Neuronal stem cell (in vitro differentiated cells): ENCODE data around the gene DPP9.

Source experiments
- DNase-seq: peaks from one replicate; pipeline ENCODE4 v3.0.0-alpha.2; 2013; ENCODE audit warnings: low spot score
- H2AFZ ChIP-seq: one replicate; pipeline ENCODE4 v1.6.1; 2013; ENCODE audit warnings: mild to moderate bottlenecking, low read length, inconsistent platforms
- H2AK5ac ChIP-seq: 2 replicates; pipeline ENCODE4 v1.6.1; 2013; ENCODE audit warnings: low read depth, mild to moderate bottlenecking, inconsistent platforms, low read length, moderate library complexity, mixed read lengths
- H2BK120ac ChIP-seq: 2 replicates; pipeline ENCODE4 v1.6.1; 2013; ENCODE audit warnings: low read depth, mild to moderate bottlenecking, inconsistent platforms, low read length, moderate library complexity, mixed read lengths
- H2BK12ac ChIP-seq: one replicate; pipeline ENCODE4 v1.6.1; 2013; ENCODE audit warnings: low read length, inconsistent platforms
- H2BK15ac ChIP-seq: 2 replicates; pipeline ENCODE4 v1.6.1; 2013; ENCODE audit warnings: mild to moderate bottlenecking, low read length, inconsistent platforms, mixed read lengths
- H2BK5ac ChIP-seq: one replicate; pipeline ENCODE4 v1.6.1; 2013; ENCODE audit warnings: inconsistent platforms, mild to moderate bottlenecking, low read length, moderate library complexity
- H3K14ac ChIP-seq: one replicate; pipeline ENCODE4 v1.6.1; 2013; ENCODE audit warnings: low read length, inconsistent platforms
- H3K18ac ChIP-seq: 2 replicates; pipeline ENCODE4 v1.6.1; 2013; ENCODE audit warnings: low read length, inconsistent platforms
- H3K23ac ChIP-seq: 2 replicates; pipeline ENCODE4 v1.6.1; 2013; ENCODE audit warnings: low read depth, mild to moderate bottlenecking, mixed read lengths, low read length, inconsistent platforms; ENCODE audit not compliant: poor library complexity
- H3K27ac ChIP-seq: replicated peaks from 3 replicates; pipeline ENCODE4 v1.5.1; 2013; ENCODE audit warnings: low read length, inconsistent platforms
- H3K27me3 ChIP-seq, 3 experiments: 2 replicates each; pipeline ENCODE4 v1.6.1; 2013; ENCODE audit warnings: low read length in 3 of 3, mild to moderate bottlenecking in 2 of 3, inconsistent platforms in 1 of 3, low read depth in 1 of 3, mixed read lengths in 1 of 3, moderate library complexity in 1 of 3; ENCODE audit not compliant: control insufficient read depth in 3 of 3, insufficient read depth in 3 of 3
- H3K36me3 ChIP-seq, 2 donors: replicated peaks in 1 of 2; 2 replicates each; pipeline ENCODE4 v1.6.1; 2013; ENCODE audit warnings: low read length in 2 of 2; ENCODE audit not compliant: control insufficient read depth in 2 of 2, insufficient read depth in 2 of 2
- H3K4ac ChIP-seq: 2 replicates; pipeline ENCODE4 v1.6.1; 2013; ENCODE audit warnings: inconsistent platforms, mild to moderate bottlenecking, low read length, moderate library complexity
- H3K4me1 ChIP-seq, 2 donors: 1 replicate in 1 of 2; 2 replicates in 1 of 2; pipeline ENCODE4 v1.6.1; 2013; ENCODE audit warnings: low read length in 2 of 2, low read depth in 1 of 2; ENCODE audit not compliant: control insufficient read depth in 2 of 2, insufficient read depth in 1 of 2
- H3K4me2 ChIP-seq: one replicate; pipeline ENCODE4 v1.6.1; 2013; ENCODE audit warnings: mild to moderate bottlenecking, low read length, inconsistent platforms; ENCODE audit not compliant: insufficient read depth, poor library complexity, severe bottlenecking
- H3K4me3 ChIP-seq, 2 donors: 2 replicates each; pipeline ENCODE4 v1.5.1; 2013; ENCODE audit warnings: low read length in 2 of 2, mild to moderate bottlenecking in 2 of 2, inconsistent platforms in 1 of 2, moderate library complexity in 1 of 2
- H3K79me1 ChIP-seq: one replicate; pipeline ENCODE4 v1.6.1; 2013; ENCODE audit warnings: low read depth, mild to moderate bottlenecking, inconsistent platforms, low read length, moderate library complexity
- H3K9ac ChIP-seq: one replicate; pipeline ENCODE4 v1.6.1; 2013; ENCODE audit warnings: mild to moderate bottlenecking, low read depth, low read length, inconsistent platforms; ENCODE audit not compliant: poor library complexity
- H3K9me3 ChIP-seq, 2 donors: replicated peaks in 1 of 2; 2 replicates each; pipeline versions ENCODE3 to v1.6.1; 2013; ENCODE audit warnings: low read length in 2 of 2, mild to moderate bottlenecking in 2 of 2, inconsistent platforms in 1 of 2, low read depth in 1 of 2, mixed read lengths in 1 of 2, moderate library complexity in 1 of 2; ENCODE audit not compliant: control insufficient read depth in 2 of 2, insufficient read depth in 1 of 2
- H4K8ac ChIP-seq: one replicate; pipeline ENCODE4 v1.6.1; 2013; ENCODE audit warnings: low read depth, mild to moderate bottlenecking, inconsistent platforms, low read length, moderate library complexity
- H4K91ac ChIP-seq: one replicate; pipeline ENCODE4 v1.6.1; 2013; ENCODE audit warnings: low read length, low read depth, mild to moderate bottlenecking, inconsistent platforms; ENCODE audit not compliant: poor library complexity
- WGBS, 2 donors: extraction: QIAGEN DNeasy Blood & Tissue Kit; methylation state at CpG; one replicate each; pipeline ENCODE4 v1.1.7; 2013; ENCODE audit warnings: missing lambda C conversion rate in 2 of 2, mixed read lengths in 1 of 2; ENCODE audit not compliant: insufficient read length in 2 of 2, insufficient replicate concordance in 1 of 2; ENCODE audit errors: extremely low coverage in 2 of 2; 5-methylcytosine and 5-hydroxymethylcytosine counted together

Gene DPP9

DNA sequence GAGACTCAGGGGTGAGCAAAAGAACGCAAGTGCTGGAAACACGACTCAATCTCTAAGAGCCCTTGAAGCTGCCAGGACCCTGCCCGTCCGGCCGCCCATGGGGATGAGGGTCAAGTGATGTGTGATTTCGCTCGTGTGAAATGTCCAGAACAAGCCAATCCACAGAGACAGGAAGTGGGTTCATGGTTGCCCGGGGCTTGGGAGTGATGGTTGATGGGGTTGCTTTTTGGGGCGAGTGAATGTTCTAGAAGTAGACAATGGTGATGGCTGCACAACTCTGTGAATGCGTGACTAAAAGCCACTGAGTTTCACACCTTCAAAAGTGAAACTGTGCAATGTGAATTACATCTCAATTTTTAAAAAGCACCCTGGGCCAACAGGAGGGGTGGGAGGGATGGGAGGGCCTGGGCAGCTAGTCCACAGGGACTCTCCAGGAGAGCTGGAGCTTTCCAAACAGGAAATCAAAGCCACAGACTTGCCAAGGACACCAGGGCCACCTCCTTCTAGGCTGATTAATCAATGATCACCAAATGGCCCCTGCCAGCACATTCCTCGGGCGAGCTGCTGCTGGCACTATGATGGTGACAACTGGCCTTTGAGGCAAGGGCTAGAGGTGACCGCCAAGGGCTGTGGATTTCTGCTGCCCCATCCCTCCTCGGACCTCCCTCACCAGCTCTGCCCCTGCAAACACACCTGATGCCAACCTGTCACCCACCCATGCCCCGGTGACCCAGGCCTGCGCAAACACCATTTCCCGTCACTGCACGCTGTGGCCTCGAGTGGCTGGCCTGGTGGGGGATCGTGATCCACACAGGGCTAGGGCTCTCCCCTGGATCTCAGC, 14.0 kb downstream of the DPP9 start:
- H3K4me1 ChIP-seq = no peaks in the 10 kb centered on the region
- H3K9ac ChIP-seq = peak overlapping the region; percentile 21
- H2BK5ac ChIP-seq = peak overlapping the region; percentile 53
- H3K9me3 ChIP-seq = no peaks in the 10 kb centered on the region
- DNase-seq = no peak
- H3K4ac ChIP-seq = no peak overlapping the region
- peak overlapping the region; percentile 80 for H3K18ac ChIP-seq
- H3K27ac ChIP-seq = no peak overlapping the region
- no peak overlapping the region for H2BK15ac ChIP-seq
- H3K27me3 ChIP-seq = no peaks in the 10 kb centered on the region
- no peak overlapping the region for H2AK5ac ChIP-seq
- peak overlapping the region; percentile 82 for H4K8ac ChIP-seq
- no peak overlapping the region for H2AFZ ChIP-seq
- H3K4me2 ChIP-seq = no peak overlapping the region
- H4K91ac ChIP-seq = no peak overlapping the region
- H2BK12ac ChIP-seq = no peak overlapping the region
- H2BK120ac ChIP-seq = no peak overlapping the region
- peaks cover 37 to 79% of the 10 kb centered on the region in 2 donors for H3K36me3 ChIP-seq
- H3K79me1 ChIP-seq = peaks cover 5% of the 10 kb centered on the region
- H3K4me3 ChIP-seq = no peak overlapping the region
- H3K23ac ChIP-seq = no peak overlapping the region
- WGBS, 2 donors = no CpG with 5 or more reads among the region's 20 CpGs
- peak overlapping the region; percentile 82 for H3K14ac ChIP-seq

DNA sequence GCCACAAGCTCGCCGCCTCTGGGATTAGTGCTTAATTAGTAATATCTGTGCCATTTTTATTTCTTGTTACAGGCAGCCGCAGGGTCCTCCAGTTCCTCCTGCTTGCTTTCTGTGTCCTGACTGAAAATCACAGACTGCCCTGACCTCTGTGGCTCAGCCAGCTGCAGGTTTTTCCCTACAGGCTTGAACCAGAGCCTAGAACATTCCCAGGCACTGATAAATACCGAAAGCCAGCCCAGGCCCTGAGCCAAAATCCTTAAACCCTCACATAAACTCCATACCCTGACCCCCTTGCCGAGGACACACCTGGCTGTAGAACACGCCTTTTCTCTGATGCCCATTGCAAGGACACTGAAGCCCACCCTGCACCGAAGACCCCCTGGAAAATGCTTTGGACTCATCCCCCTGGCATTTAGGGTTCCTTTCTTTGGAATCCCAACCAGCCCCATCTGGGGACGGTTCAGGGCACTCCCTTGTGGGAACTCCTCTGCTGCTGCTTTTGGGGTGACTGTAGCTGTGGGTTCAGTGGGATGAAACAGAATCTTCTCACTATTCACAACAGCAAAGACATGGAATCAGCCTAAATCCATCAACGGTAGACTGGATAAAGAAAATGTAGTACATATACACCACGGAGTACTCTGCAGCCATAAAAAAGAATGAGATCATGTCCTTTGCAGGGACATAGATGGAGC, 15.5 kb downstream of the DPP9 start:
- no CpG with 5 or more reads among the region's 10 CpGs for WGBS, 2 donors
- H2AK5ac ChIP-seq = no peak overlapping the region
- H3K36me3 ChIP-seq = peaks cover 36 to 78% of the 10 kb centered on the region in 2 donors
- no peak for DNase-seq
- no peak overlapping the region for H4K91ac ChIP-seq
- H2BK5ac ChIP-seq = no peak overlapping the region
- no peak overlapping the region for H2BK12ac ChIP-seq
- H3K9me3 ChIP-seq = no peaks in the 10 kb centered on the region
- no peak overlapping the region for H2BK120ac ChIP-seq
- no peak overlapping the region for H3K4me2 ChIP-seq
- H2AFZ ChIP-seq = no peak overlapping the region
- no peak overlapping the region for H2BK15ac ChIP-seq
- no peak overlapping the region for H3K9ac ChIP-seq
- H3K14ac ChIP-seq = no peak overlapping the region
- H3K23ac ChIP-seq = no peak overlapping the region
- peaks cover 5% of the 10 kb centered on the region for H3K79me1 ChIP-seq
- H4K8ac ChIP-seq = no peak overlapping the region
- H3K27ac ChIP-seq = no peak overlapping the region
- no peaks in the 10 kb centered on the region for H3K4me1 ChIP-seq
- no peak overlapping the region for H3K18ac ChIP-seq
- no peak overlapping the region for H3K4me3 ChIP-seq
- no peak overlapping the region for H3K4ac ChIP-seq
- H3K27me3 ChIP-seq = no peaks in the 10 kb centered on the region

DNA sequence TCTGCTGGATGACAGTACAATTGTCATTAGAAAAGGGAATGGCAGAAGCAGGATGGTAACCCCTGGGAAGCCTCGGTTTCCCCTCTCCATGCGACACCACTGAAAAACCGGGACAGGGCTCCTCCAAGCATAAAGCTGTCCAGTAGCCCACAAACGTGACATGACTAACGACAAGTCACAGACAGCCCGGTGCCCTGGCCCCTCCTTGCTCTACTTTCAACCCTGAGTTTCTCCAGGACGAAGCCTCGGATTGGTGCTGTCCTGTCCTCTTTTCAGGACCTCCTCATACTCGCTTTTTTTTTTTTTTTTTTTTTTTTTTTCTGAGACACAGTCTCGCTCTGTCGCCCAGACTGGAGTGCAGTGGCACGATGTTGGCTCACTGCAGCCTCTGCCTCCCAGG, 16.3 kb downstream of the DPP9 start:
- Histone ChIP-seq H3K79me1 (peaks cover 5% of the 10 kb centered on the region), H3K4ac (no peak overlapping the region), H2AK5ac (no peak overlapping the region), H3K4me3 (no peak overlapping the region), H3K4me2 (no peak overlapping the region), H3K14ac (no peak overlapping the region), H3K4me1 (no peaks in the 10 kb centered on the region), H2BK120ac (no peak overlapping the region), H2BK5ac (no peak overlapping the region), H3K9ac (no peak overlapping the region), H3K27me3 (no peaks in the 10 kb centered on the region), H3K27ac (no peak overlapping the region), H4K91ac (no peak overlapping the region), H2BK15ac (no peak overlapping the region), H4K8ac (no peak overlapping the region), H2AFZ (no peak overlapping the region), H3K18ac (no peak overlapping the region), H3K23ac (no peak overlapping the region), H3K9me3 (no peaks in the 10 kb centered on the region), H2BK12ac (no peak overlapping the region), H3K36me3 (peaks cover 33 to 77% of the 10 kb centered on the region in 2 donors)
- DNase-seq = no peak
- no CpG with 5 or more reads among the region's 12 CpGs for WGBS, 2 donors

DNA sequence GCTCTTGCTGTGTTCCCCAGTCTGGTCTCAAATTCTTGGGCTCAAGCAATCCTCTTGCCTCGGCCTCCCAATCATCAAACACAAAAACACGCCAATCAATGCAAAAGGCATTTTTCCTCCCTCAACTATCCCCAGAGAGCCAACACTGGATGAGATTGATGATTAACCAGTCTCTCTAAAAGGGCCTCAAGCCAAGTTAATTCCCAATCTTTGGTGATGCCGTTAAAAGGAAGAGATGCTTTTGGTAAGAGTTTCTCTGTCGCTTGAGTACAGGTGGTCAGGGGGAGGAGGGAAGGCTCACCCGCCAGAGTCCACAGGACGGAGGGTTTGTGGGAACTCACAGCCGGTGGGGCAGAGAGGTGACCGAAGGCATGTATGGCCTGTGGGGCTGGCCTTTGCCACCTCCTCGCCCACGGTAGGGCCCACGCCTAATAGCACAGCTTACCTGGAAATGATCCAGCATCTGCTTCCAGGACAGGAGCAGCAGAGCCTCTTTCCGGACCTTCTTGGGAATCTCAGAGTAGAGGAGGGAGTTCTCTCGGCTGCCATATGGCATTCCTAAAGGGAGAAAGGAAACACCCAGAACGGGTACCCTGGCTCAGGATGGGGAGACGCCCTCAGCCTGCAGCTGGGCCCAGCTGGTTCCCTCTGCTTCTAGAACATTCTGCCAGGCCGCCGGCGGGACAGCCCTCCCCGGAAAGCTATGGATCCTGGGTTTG, 18.1 kb downstream of the DPP9 start:
- Histone ChIP-seq H2BK120ac (no peak overlapping the region), H2BK12ac (no peak overlapping the region)

More for the DNA sequence above, 18.1 kb downstream of the DPP9 start:
- Histone ChIP-seq H3K18ac (no peak overlapping the region), H3K4me1 (no peaks in the 10 kb centered on the region), H3K36me3 (peaks cover 35 to 79% of the 10 kb centered on the region in 2 donors), H2BK15ac (no peak overlapping the region), H2AFZ (no peak overlapping the region), H3K4me3 (no peak overlapping the region), H3K23ac (no peak overlapping the region), H3K4me2 (no peak overlapping the region), H4K8ac (no peak overlapping the region), H4K91ac (no peak overlapping the region), H3K79me1 (peaks cover 3% of the 10 kb centered on the region), H3K9ac (no peak overlapping the region), H3K14ac (no peak overlapping the region), H3K9me3 (no peaks in the 10 kb centered on the region), H3K4ac (no peak overlapping the region), H2AK5ac (no peak overlapping the region), H3K27ac (no peak overlapping the region), H2BK5ac (no peak overlapping the region), H3K27me3 (no peaks in the 10 kb centered on the region)
- no peak for DNase-seq
- no CpG with 5 or more reads among the region's 19 CpGs for WGBS, 2 donors
